ENCODE measurements around the gene GHITM.
"Not testable (repeated sequence)": the region's sequence is repeated elsewhere in the genome, so short reads cannot be mapped to it uniquely, and the experiment has no call there.

Gene GHITM

GRCh38 chr10:84139126-84140035 lies at the start of gene GHITM:
Gene GHITM, plus strand, starts transcription at chr10:84139509. Its CDS starts 1,992 bp downstream, at chr10:84141501.
- peak; percentile 98 for DNase-seq

- DNase-seq: peak; percentile 15
Observed at GRCh38 chr10:84095811-84096497, 43.4 kb upstream of the GHITM start.

- peak; percentile 48 for DNase-seq
Observed at GRCh38 chr10:84097787-84098353, 41.4 kb upstream of the GHITM start.

- DNase-seq: no peak
Observed at GRCh38 chr10:84098667-84099066, 40.6 kb upstream of the GHITM start.

GRCh38 chr10:84101042-84101441 lies 38.3 kb upstream of the GHITM start:
- no peak for DNase-seq

GRCh38 chr10:84108797-84109196 lies 30.5 kb upstream of the GHITM start:
- DNase-seq: no peak

- DNase-seq: not testable (repeated sequence)
Observed at GRCh38 chr10:84109772-84110171, 29.5 kb upstream of the GHITM start.

GRCh38 chr10:84113468-84113867 lies 25.8 kb upstream of the GHITM start:
- DNase-seq: not testable (repeated sequence)

- DNase-seq: peak; percentile 4
Observed at GRCh38 chr10:84114088-84114667, 25.1 kb upstream of the GHITM start.

- not testable (repeated sequence) for DNase-seq
Observed at GRCh38 chr10:84117204-84117603, 22.1 kb upstream of the GHITM start.

GRCh38 chr10:84117686-84118394 lies 21.5 kb upstream of the GHITM start:
- no peak for DNase-seq

GRCh38 chr10:84118395-84119006 lies 20.8 kb upstream of the GHITM start:
- DNase-seq: no peak

GRCh38 chr10:84123362-84123761 lies 15.9 kb upstream of the GHITM start:
- no peak for DNase-seq

GRCh38 chr10:84125910-84126784 lies 13.2 kb upstream of the GHITM start:
- DNase-seq: peak; percentile 5

- DNase-seq: no peak
Observed at GRCh38 chr10:84126785-84127167, 12.5 kb upstream of the GHITM start.

GRCh38 chr10:84135836-84136235 lies 3.5 kb upstream of the GHITM start:
- DNase-seq: no peak

GRCh38 chr10:84137811-84138210 lies 1.5 kb upstream of the GHITM start:
- DNase-seq: no peak

GRCh38 chr10:84138478-84139125 lies 707 bp upstream of the GHITM start:
- peak; percentile 55 for DNase-seq

- DNase-seq: no peak
Observed at GRCh38 chr10:84140036-84140379, 699 bp downstream of the GHITM start.

- DNase-seq: no peak
Observed at GRCh38 chr10:84147347-84147746, 8.0 kb downstream of the GHITM start.
